Ishikawa (cell line): ENCODE data around the gene SLC49A3.

Experiments
- CEBPB ChIP-seq: IDR thresholded peaks from 2 replicates; pipeline ENCODE4 v1.6.1; 2012
- CREB1 ChIP-seq: IDR thresholded peaks from 2 replicates; pipeline ENCODE4 v1.6.1; 2012; ENCODE audit warnings: low read depth
- EGR1 ChIP-seq: IDR thresholded peaks from 2 replicates; pipeline ENCODE4 v1.6.1; 2012
- EP300 ChIP-seq: IDR thresholded peaks from 2 replicates; pipeline ENCODE4 v1.6.1; 2012; ENCODE audit warnings: borderline replicate concordance
- FOXM1 ChIP-seq: IDR thresholded peaks from 2 replicates; pipeline ENCODE4 v1.6.1; 2012; ENCODE audit warnings: low read depth, borderline replicate concordance
- MAX ChIP-seq: IDR thresholded peaks from 2 replicates; pipeline ENCODE4 v1.6.1; 2012
- NFIC ChIP-seq: IDR thresholded peaks from 2 replicates; pipeline ENCODE4 v1.6.1; 2012
- RAD21 ChIP-seq: IDR thresholded peaks from 2 replicates; pipeline ENCODE4 v1.6.1; 2012; ENCODE audit warnings: low read depth
- TAF1 ChIP-seq: IDR thresholded peaks from 2 replicates; pipeline ENCODE4 v1.6.1; 2012; ENCODE audit warnings: low read depth, mild to moderate bottlenecking
- TCF12 ChIP-seq: IDR thresholded peaks from 2 replicates; pipeline ENCODE4 v1.6.1; 2012; ENCODE audit warnings: low read depth
- TEAD4 ChIP-seq: IDR thresholded peaks from 2 replicates; pipeline ENCODE4 v1.6.1; 2012
- USF1 ChIP-seq: IDR thresholded peaks from 2 replicates; pipeline ENCODE4 v1.6.1; 2012
- YY1 ChIP-seq: IDR thresholded peaks from 2 replicates; pipeline ENCODE4 v1.6.1; 2012; ENCODE audit warnings: low read depth
- ZBTB7A ChIP-seq: IDR thresholded peaks from 2 replicates; pipeline ENCODE4 v1.6.1; 2012; ENCODE audit warnings: low read depth
- TF ChIP-seq, protein P1 (sequence below): IDR thresholded peaks from 2 replicates; pipeline ENCODE4 v1.6.1; 2012; ENCODE audit warnings: low read depth, mild to moderate bottlenecking

The SLC49A3 gene

DNA sequence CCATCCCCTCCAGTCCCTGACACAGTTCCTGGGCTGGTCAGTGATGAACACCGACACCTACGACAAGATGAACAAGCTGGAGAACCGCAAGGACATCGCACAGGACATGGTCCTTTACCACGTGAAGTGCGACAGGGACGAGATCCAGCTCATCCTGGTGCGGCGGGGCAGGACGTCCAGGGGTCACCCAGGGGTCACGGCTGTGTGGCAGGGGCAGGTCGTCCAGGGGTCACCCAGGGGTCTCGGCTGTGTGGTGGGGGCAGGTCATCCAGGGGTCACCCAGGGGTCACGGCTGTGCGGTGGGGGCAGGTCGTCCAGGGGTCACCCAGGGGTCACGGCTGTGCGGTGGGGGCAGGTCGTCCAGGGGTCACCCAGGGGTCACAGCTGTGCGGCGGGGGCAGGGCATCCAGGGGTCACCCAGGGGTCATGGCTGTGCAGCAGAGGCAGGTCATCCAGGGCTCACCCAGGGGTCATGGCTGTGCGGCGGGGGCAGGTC, 31.6 kb downstream of the SLC49A3 start:
- TF ChIP-seq NFIC = no peak
- no peak for TF ChIP-seq TAF1
- TF ChIP-seq TCF12 = no peak
- TF ChIP-seq YY1 = no peak
- no peak for TF ChIP-seq CEBPB
- TF ChIP-seq TEAD4 = no peak
- no peak for TF ChIP-seq EP300
- no peak for TF ChIP-seq EGR1
- TF ChIP-seq USF1 = no peak
- TF ChIP-seq MAX = no peak

- TF ChIP-seq RAD21 = no peak
- no peak for TF ChIP-seq FOXM1
- TF ChIP-seq USF1 = no peak
- no peak for TF ChIP-seq TEAD4
Observed at GRCh38 chr4:656436-657337, 32.3 kb downstream of the SLC49A3 start.

- TF ChIP-seq MAX (no peak), CEBPB (no peak), EGR1 (no peak), TAF1 (no peak), FOXM1 (no peak), TEAD4 (no peak), USF1 (no peak), CREB1 (no peak), TCF12 (no peak), EP300 (no peak), RAD21 (no peak), YY1 (no peak), ZBTB7A (no peak), NFIC (no peak)
- TF ChIP-seq, protein P1, sequence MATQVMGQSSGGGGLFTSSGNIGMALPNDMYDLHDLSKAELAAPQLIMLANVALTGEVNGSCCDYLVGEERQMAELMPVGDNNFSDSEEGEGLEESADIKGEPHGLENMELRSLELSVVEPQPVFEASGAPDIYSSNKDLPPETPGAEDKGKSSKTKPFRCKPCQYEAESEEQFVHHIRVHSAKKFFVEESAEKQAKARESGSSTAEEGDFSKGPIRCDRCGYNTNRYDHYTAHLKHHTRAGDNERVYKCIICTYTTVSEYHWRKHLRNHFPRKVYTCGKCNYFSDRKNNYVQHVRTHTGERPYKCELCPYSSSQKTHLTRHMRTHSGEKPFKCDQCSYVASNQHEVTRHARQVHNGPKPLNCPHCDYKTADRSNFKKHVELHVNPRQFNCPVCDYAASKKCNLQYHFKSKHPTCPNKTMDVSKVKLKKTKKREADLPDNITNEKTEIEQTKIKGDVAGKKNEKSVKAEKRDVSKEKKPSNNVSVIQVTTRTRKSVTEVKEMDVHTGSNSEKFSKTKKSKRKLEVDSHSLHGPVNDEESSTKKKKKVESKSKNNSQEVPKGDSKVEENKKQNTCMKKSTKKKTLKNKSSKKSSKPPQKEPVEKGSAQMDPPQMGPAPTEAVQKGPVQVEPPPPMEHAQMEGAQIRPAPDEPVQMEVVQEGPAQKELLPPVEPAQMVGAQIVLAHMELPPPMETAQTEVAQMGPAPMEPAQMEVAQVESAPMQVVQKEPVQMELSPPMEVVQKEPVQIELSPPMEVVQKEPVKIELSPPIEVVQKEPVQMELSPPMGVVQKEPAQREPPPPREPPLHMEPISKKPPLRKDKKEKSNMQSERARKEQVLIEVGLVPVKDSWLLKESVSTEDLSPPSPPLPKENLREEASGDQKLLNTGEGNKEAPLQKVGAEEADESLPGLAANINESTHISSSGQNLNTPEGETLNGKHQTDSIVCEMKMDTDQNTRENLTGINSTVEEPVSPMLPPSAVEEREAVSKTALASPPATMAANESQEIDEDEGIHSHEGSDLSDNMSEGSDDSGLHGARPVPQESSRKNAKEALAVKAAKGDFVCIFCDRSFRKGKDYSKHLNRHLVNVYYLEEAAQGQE = no peak
Observed at GRCh38 chr4:655464-656151, 33.3 kb downstream of the SLC49A3 start.

DNA sequence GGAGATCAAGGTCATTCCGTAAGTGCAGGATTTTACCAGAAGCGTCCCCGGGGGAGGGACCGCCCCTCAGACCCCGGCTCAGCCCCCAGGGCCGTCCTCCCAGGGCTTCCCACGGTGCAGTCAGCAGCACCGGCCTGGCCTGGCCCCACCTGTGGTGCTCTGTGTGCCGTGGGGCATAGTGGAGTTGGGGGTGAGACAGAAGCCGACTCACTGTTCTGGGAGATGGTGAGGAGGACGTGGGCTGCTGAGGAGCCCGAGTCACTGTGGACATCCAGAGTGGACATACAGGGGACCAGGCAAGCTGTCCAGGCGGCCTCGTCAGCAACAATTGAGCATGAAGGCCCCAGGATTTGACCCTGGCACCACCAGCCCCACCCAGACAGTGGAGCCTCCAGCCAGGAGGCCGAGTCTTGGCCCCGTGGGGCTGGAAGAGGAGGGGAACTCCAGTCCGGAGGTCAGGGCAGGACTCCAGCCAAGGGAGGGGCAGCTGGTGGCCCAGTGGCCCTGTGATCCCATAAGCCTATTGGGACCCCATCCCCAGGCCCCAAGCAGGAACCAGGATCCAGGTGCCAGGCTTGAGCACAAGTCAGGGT, 34.0 kb downstream of the SLC49A3 start:
- no peak for TF ChIP-seq RAD21
- no peak for TF ChIP-seq USF1
- no peak for TF ChIP-seq CREB1
- no peak for TF ChIP-seq YY1
- TF ChIP-seq EP300 = no peak
- no peak for TF ChIP-seq ZBTB7A
- TF ChIP-seq, protein P1 = no peak

DNA sequence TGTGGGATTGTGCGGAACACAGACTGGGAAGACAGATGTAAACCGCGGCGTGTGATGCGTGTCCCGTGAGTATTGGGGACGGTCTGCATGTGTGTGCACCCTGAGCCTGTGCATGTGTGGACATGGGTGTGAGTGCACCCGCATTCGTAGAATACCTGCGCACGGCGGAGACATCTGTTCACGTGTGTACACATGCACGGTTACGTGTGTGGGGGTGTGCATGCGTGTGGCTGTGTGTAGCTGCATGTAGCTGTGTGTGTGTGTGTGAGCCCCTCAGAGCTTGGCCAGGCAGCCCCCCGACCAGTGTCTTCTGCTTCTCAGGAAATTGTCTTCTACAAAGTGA, 34.5 kb downstream of the SLC49A3 start:
- TF ChIP-seq EP300 (no peak), TCF12 (no peak), FOXM1 (no peak), YY1 (no peak), USF1 (no peak), ZBTB7A (no peak), MAX (no peak), RAD21 (no peak), TAF1 (no peak)
- TF ChIP-seq, protein P1 = no peak
